ENCODE results near the gene FOXJ3.

Gene FOXJ3

DNA sequence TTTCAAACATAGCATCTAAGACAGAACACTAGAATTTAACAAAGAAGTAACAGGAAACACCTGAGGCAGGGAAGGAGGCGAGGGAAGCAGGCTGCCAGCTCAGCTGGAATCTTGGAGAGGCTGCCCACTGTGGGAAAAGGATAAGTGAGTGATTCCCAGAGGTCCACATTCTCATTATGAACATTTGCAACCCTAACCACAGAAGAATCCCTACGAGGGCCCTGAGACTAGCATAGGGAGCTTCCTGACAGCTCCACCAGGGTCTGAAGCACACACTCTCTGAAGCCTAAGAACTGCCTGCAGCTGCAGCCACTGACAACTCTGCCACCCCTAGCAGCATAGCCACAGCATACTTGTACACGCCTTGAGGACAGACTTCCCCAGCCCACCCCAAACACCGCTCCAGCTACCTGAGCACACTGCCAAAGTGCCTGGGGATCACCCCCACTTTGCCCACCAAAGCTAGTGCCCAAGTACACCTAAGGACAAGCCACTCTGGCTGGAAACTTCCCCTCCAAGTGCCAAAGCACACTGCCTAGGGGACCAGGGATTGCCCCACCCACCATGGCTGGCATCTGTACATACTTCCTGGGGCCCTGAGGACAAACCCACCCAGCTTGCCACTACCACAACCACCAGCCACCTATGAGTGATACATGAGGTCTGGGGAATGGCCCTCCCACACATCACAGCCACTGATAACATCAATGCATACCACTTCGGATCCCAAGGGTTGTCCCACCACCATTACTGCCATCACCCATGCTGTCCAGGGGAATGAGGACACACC lies 93.9 kb downstream of the FOXJ3 start:
- CTCF ChIA-PET, result no interaction called here
- POLR2A ChIA-PET, result no interaction called here

GRCh38 chr1:42239555-42239954 lies 95.5 kb downstream of the FOXJ3 start:
- POLR2A ChIA-PET, result no interaction called here

More for the DNA sequence above, 93.9 kb downstream of the FOXJ3 start:
- no peak for DNase-seq (ENCODE audit: extremely low spot score)
- TF ChIP-seq SUZ12 (IDR thresholded peaks at IDR 0.05), result no peak
- TF ChIP-seq, protein P1, sequence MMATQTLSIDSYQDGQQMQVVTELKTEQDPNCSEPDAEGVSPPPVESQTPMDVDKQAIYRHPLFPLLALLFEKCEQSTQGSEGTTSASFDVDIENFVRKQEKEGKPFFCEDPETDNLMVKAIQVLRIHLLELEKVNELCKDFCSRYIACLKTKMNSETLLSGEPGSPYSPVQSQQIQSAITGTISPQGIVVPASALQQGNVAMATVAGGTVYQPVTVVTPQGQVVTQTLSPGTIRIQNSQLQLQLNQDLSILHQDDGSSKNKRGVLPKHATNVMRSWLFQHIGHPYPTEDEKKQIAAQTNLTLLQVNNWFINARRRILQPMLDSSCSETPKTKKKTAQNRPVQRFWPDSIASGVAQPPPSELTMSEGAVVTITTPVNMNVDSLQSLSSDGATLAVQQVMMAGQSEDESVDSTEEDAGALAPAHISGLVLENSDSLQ (IDR thresholded peaks at IDR 0.05), result no peak
- no peak for TF ChIP-seq SP1 (IDR thresholded peaks at IDR 0.05)
- no peak for TF ChIP-seq CTBP1 (IDR thresholded peaks at IDR 0.05; ENCODE audit: borderline replicate concordance)
- TF ChIP-seq HDGF (IDR thresholded peaks at IDR 0.05; ENCODE audit: borderline replicate concordance), result no peak
- no peak for TF ChIP-seq FOXM1 (IDR thresholded peaks at IDR 0.05; ENCODE audit: borderline replicate concordance)
- no peak for TF ChIP-seq ELF4 (IDR thresholded peaks at IDR 0.05)
- TF ChIP-seq FOXK2 (IDR thresholded peaks at IDR 0.05), result no peak
- TF ChIP-seq NFRKB (IDR thresholded peaks at IDR 0.05), result no peak
- no peak for TF ChIP-seq BHLHE40 (IDR thresholded peaks at IDR 0.05; ENCODE audit: borderline replicate concordance)
- no peak for TF ChIP-seq L3MBTL2 (conservative IDR thresholded peaks at IDR 0.05)
- TF ChIP-seq ARNT (IDR thresholded peaks at IDR 0.05), result no peak
- TF ChIP-seq LEF1 (IDR thresholded peaks at IDR 0.05; ENCODE audit: borderline replicate concordance), result no peak
- TF ChIP-seq ZNF384 (IDR thresholded peaks at IDR 0.05), result no peak

GRCh38 chr1:42239041-42239440 lies 96.0 kb downstream of the FOXJ3 start:
- POLR2A ChIA-PET, result no interaction called here
- CTCF ChIA-PET, result no interaction called here
- no peak for DNase-seq (ENCODE audit: extremely low spot score)
- TF ChIP-seq CTBP1 (IDR thresholded peaks at IDR 0.05; ENCODE audit: borderline replicate concordance), result no peak
- no peak for TF ChIP-seq FOXK2 (IDR thresholded peaks at IDR 0.05)
- no peak for TF ChIP-seq TARDBP (IDR thresholded peaks at IDR 0.05)
- no peak for TF ChIP-seq ELF4 (IDR thresholded peaks at IDR 0.05)
- TF ChIP-seq, protein P1 (IDR thresholded peaks at IDR 0.05), result no peak
- TF ChIP-seq SUZ12 (IDR thresholded peaks at IDR 0.05), result no peak
- TF ChIP-seq FOXA1 (IDR thresholded peaks at IDR 0.05), result no peak
- TF ChIP-seq HDGF (IDR thresholded peaks at IDR 0.05; ENCODE audit: borderline replicate concordance), result no peak
- no peak for TF ChIP-seq SP1 (IDR thresholded peaks at IDR 0.05)

More at GRCh38 chr1:42239555-42239954, 95.5 kb downstream of the FOXJ3 start:
- no peak for DNase-seq (ENCODE audit: extremely low spot score)
- CTCF ChIA-PET, result no interaction called here
- TF ChIP-seq SP1 (IDR thresholded peaks at IDR 0.05) (no peak), LEF1 (IDR thresholded peaks at IDR 0.05; ENCODE audit: borderline replicate concordance) (no peak), ZNF384 (IDR thresholded peaks at IDR 0.05) (no peak), CTBP1 (IDR thresholded peaks at IDR 0.05; ENCODE audit: borderline replicate concordance) (no peak), ARNT (IDR thresholded peaks at IDR 0.05) (no peak), SUZ12 (IDR thresholded peaks at IDR 0.05) (no peak), FOXK2 (IDR thresholded peaks at IDR 0.05) (no peak)
- TF ChIP-seq, protein P1 (IDR thresholded peaks at IDR 0.05), result no peak

DNA sequence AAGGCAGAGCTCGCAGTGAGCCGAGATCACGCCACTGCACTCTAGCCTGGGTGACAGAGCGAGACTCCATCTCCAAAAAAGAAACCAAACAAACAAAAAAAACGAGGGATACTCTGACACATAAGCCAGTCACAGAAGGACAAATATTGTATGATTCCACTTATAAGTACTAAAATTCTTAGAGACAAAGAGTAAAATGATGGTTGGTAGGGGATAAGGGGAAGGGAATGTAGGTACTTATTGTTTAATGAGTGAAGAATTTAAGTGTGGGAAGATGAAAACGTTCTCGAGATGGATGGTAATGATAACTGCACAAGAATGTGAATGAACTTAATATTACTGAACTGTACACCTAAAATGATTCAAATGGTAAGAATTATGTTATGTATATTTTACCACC lies 103.8 kb downstream of the FOXJ3 start:
- TF ChIP-seq FOXM1 (IDR thresholded peaks at IDR 0.05; ENCODE audit: borderline replicate concordance), result no peak
- TF ChIP-seq CTBP1 (IDR thresholded peaks at IDR 0.05; ENCODE audit: borderline replicate concordance), result no peak
- no peak for TF ChIP-seq HDGF (IDR thresholded peaks at IDR 0.05; ENCODE audit: borderline replicate concordance)
- no peak for TF ChIP-seq FOXK2 (IDR thresholded peaks at IDR 0.05)
- TF ChIP-seq TARDBP (IDR thresholded peaks at IDR 0.05), result no peak
- TF ChIP-seq FOXA1 (IDR thresholded peaks at IDR 0.05), result no peak
- TF ChIP-seq BHLHE40 (IDR thresholded peaks at IDR 0.05; ENCODE audit: borderline replicate concordance), result no peak
- TF ChIP-seq ARNT (IDR thresholded peaks at IDR 0.05), result no peak
- no peak for TF ChIP-seq SP1 (IDR thresholded peaks at IDR 0.05)
- TF ChIP-seq LEF1 (IDR thresholded peaks at IDR 0.05; ENCODE audit: borderline replicate concordance), result no peak
- TF ChIP-seq ELF4 (IDR thresholded peaks at IDR 0.05), result no peak
- no peak for TF ChIP-seq ZNF384 (IDR thresholded peaks at IDR 0.05)
- no peak for TF ChIP-seq L3MBTL2 (conservative IDR thresholded peaks at IDR 0.05)
- no peak for TF ChIP-seq SUZ12 (IDR thresholded peaks at IDR 0.05)
- TF ChIP-seq, protein P1 (IDR thresholded peaks at IDR 0.05), result no peak
- TF ChIP-seq NFRKB (IDR thresholded peaks at IDR 0.05), result no peak
- CTCF ChIA-PET, result no interaction called here
- POLR2A ChIA-PET, result no interaction called here
- DNase-seq (ENCODE audit: extremely low spot score), result no peak

GRCh38 chr1:42228938-42229337 lies 106.1 kb downstream of the FOXJ3 start:
- DNase-seq (ENCODE audit: extremely low spot score), result no peak
- CTCF ChIA-PET, result no interaction called here
- POLR2A ChIA-PET, result no interaction called here
- no peak for TF ChIP-seq SUZ12 (IDR thresholded peaks at IDR 0.05)
- no peak for TF ChIP-seq SP1 (IDR thresholded peaks at IDR 0.05)

DNA sequence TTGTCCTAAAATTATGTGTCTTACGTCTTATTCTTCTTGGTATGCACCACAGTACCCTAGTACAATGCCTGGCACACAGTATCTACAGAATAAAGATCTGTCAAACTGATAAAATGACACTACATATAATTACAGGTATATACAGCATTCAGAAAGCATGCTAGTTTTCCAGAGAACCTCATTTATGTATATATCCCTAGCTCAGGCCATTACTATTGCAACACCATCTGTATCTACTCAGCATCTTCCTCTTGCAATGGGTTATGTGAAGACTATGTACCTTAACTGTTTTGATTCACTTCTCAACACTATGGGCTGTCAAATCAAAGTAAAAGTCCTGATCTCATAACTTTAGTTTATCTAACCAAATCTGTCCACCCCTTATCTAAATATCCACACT lies 112.0 kb downstream of the FOXJ3 start:
- ChIA-PET CTCF (interaction anchor here (0.7 kb wide), 1 partner anchor 730 kb away, joined by 3 read pairs; no protein-coding TSS in a partner anchor), POLR2A (no interaction called here)
- TF ChIP-seq, protein P1 (IDR thresholded peaks at IDR 0.05), result no peak
- TF ChIP-seq CTBP1 (IDR thresholded peaks at IDR 0.05; ENCODE audit: borderline replicate concordance) (no peak), ARNT (IDR thresholded peaks at IDR 0.05) (no peak), SP1 (IDR thresholded peaks at IDR 0.05) (no peak), SUZ12 (IDR thresholded peaks at IDR 0.05) (no peak), ELF4 (IDR thresholded peaks at IDR 0.05) (no peak), LEF1 (IDR thresholded peaks at IDR 0.05; ENCODE audit: borderline replicate concordance) (no peak), TARDBP (IDR thresholded peaks at IDR 0.05) (no peak), ZNF384 (IDR thresholded peaks at IDR 0.05) (no peak), L3MBTL2 (conservative IDR thresholded peaks at IDR 0.05) (no peak), FOXM1 (IDR thresholded peaks at IDR 0.05; ENCODE audit: borderline replicate concordance) (no peak), HDGF (IDR thresholded peaks at IDR 0.05; ENCODE audit: borderline replicate concordance) (no peak), FOXK2 (IDR thresholded peaks at IDR 0.05) (no peak), NFRKB (IDR thresholded peaks at IDR 0.05) (no peak), BHLHE40 (IDR thresholded peaks at IDR 0.05; ENCODE audit: borderline replicate concordance) (no peak), FOXA1 (IDR thresholded peaks at IDR 0.05) (no peak)
- DNase-seq (ENCODE audit: extremely low spot score), result no peak
